Measurements from ENCODE around the gene RNF126.
"Not testable (repeated sequence)": the region's sequence is repeated elsewhere in the genome, so short reads cannot be mapped to it uniquely, and the experiment has no call there.

Gene RNF126

DNA sequence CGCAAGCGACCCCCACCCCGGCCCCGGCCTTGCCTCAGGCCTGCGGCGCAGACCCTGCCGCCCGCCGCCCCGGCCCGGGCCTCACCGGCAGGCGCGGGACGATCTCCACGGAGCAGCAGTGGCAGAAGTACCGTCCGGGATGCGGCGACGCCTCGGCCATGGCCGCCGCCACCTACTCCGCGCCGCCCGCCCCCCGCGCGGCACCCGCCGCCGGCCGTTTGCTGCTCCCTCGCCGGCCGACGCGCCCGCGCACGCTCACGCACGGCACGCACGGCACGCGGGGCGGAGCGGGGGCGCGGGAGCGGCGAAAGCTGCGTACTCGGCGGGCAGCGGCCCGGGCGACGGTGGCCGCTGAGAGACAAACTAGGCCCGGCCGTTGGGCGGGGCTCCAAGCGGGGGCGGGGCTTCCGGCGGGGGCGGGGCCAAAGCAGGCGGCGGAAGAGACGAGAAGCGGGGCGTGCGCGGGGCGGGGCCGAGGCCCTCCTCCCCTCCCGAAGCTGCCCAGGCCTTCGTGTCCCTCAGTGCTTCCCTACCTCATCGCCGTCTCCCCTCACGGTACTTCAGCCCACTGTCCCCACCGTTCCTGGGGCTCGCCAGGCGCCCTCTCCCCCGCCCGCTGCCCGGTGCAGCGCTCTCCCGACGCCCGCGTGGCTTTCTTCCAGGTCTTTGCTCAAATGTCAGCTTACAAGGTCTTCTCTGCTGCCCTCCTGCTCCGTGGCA, at the start of gene RNF126:
TSS of gene RNF126 (minus strand) at position 253 of the 720 bp plus-strand sequence. CDS start at position 160, 93 bp downstream.
- DNase-seq (ENCODE audit: extremely low read depth in 1 of 2, low read depth in 1 of 2): peak; percentile 83 to 91

- no peak for DNase-seq (ENCODE audit: extremely low read depth in 1 of 2, low read depth in 1 of 2)
Measured at GRCh38 chr19:711254-711653, 48.2 kb upstream of the RNF126 start.

DNA sequence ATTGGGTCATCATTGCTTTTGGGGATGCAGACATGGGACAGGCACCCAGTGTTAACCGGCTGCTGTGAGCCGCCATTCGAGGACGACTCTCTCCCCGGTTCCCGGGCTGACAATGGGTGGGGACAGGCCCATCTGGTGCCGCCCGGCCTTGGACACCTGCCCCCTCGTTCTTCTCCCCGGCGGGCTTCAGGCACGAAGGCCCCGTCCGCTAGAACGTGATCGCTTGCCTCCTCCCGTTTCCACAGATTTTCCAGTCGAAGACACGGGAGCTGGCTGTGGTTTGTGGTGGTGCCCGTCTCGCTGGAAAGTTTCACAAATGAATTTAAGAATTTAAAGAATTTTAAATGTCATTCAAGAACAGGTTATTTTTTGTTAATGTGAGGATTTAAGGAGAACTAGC, 47.8 kb upstream of the RNF126 start:
- DNase-seq (ENCODE audit: extremely low read depth in 1 of 2, low read depth in 1 of 2): no peak

- no peak for DNase-seq (ENCODE audit: extremely low read depth in 1 of 2, low read depth in 1 of 2)
Measured at GRCh38 chr19:709965-710571, 47.1 kb upstream of the RNF126 start.

GRCh38 chr19:709196-709964, 46.4 kb upstream of the RNF126 start:
- no peak for DNase-seq (ENCODE audit: extremely low read depth in 1 of 2, low read depth in 1 of 2)

DNA sequence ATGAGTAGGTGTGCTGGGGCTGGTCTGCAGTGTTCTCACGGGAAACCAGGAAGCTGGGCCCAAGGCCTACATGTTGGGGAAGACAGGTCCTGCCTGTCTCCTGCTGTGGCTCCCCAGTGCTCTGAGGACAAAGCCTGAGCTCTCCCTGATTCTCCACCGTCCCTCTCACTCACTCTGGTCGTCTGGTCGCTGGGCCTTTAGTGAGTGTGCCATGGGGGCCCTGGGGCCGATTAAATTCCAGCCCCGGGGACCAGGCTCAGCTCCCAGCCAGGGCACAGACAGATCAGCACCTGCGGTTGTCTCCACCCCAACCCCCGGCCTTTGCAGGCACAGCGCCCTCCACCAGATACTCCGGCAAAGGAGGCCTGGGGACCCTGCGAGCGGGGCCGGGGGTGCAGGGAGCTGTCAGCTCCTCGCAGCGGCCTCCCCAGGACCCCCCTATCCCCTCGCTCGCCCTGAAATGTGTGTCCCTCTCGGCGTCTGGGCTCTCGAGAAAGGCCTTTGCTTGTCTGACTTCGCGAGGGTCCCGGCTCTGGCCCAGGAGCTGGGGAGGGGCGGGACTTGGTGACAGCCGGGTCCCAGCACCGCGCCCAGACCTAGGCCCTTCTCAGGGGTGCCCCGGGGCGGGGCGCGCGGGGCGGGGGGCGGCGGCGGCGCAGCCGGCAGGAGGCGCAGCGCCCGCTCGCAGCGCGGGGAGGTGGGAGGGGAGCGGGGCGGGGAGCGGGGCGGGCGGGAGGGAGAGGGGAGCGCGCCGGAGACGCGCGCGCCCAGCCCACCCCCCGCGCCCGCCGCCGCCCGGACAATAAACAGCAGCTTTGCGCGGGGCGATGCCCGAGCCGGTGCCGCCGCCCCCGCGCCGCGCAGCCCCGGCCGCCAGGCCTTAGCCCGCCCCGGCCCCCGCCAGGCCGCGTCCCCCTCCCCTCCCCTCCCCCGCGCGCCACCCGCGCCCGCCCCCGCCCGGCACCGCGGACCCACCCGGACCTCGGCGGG, 45.4 kb upstream of the RNF126 start, which contains the start of gene PALM:
TSS of gene PALM (plus strand) at position 782 of the 990 bp plus-strand sequence. CDS start 212 bp downstream, outside the sequence.
- DNase-seq (ENCODE audit: extremely low read depth in 1 of 2, low read depth in 1 of 2): no peak

- DNase-seq (ENCODE audit: extremely low read depth in 1 of 2, low read depth in 1 of 2): no peak
Measured at GRCh38 chr19:704447-704741, 41.4 kb upstream of the RNF126 start.

GRCh38 chr19:703651-704446, 40.8 kb upstream of the RNF126 start:
- DNase-seq (ENCODE audit: extremely low read depth in 1 of 2, low read depth in 1 of 2): peak; percentile 33 to 61

GRCh38 chr19:703329-703650, 40.3 kb upstream of the RNF126 start:
- no peak for DNase-seq (ENCODE audit: extremely low read depth in 1 of 2, low read depth in 1 of 2)

GRCh38 chr19:702847-703246, 39.8 kb upstream of the RNF126 start:
- not testable (repeated sequence) for DNase-seq (ENCODE audit: extremely low read depth in 1 of 2, low read depth in 1 of 2)

GRCh38 chr19:699885-700284, 36.9 kb upstream of the RNF126 start:
- not testable (repeated sequence) for DNase-seq (ENCODE audit: extremely low read depth in 1 of 2, low read depth in 1 of 2)

DNA sequence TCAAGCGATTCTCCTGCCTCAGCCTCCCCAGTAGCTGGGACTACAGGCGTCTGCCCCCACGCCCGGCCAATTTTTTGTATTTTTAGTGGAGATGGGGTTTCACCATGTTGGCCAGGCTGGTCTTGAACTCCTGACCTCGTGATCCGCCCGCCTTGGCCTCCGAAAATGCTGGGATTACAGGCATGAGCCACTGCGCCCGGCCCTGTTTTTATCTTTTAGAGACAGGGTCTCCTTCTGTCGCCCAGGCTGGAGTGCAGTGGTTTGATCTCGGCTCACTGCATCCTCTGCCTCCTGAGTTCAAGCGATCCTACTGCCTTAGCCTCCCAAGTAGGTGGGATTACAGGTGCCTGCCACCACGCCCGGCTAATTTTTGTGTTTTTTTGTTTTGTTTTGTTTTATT, 35.5 kb upstream of the RNF126 start:
- DNase-seq (ENCODE audit: extremely low read depth in 1 of 2, low read depth in 1 of 2): not testable (repeated sequence)

GRCh38 chr19:695352-695949, 32.4 kb upstream of the RNF126 start, which contains the start of gene PRSS57:
TSS of gene PRSS57 (minus strand) at chr19:695452. CDS start at chr19:695430, 22 bp downstream.
- no peak for DNase-seq (ENCODE audit: extremely low read depth in 1 of 2, low read depth in 1 of 2)

DNA sequence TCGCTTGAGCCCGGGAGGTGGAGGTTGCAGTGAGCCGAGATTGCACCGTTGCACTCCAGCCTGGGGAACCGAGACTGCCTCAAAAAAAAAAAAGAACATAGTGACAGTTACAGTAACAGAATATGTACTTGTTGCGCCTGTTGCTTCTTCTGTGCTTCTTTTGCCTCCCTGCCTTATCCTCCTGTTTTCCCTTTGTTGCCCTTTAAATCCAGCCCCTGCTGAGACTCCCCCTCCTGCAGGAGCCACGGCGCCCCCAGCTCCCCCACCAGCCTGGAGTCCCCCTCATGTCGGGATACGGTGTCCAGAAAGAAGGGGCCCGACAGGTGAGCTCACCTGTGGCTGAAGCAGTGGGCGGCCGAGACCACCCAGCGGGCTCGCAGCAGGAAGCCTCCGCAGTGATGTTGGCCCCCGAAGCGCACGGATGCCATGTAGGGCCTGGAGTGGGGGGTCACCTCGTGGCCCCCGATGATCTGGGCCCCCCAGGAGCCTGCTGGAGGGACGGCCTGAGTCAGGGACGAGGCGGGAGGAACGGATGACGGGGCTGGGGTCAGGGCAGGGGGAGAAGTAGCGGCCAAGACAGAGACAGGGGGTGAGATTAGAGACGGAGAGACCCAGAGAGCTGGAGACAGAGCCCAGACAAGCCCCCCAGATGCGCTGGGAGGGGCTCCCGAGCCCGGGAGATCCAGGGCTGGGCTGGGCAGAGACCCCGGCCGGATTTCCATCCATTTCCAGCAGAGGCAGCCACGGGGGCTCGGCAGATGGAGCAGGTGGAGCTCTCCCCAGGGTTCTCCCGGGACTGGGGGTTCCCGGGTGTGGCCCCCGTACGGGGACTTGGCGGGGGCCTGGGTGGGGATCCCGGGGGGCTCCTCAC, 31.7 kb upstream of the RNF126 start:
- DNase-seq (ENCODE audit: extremely low read depth in 1 of 2, low read depth in 1 of 2): no peak

DNA sequence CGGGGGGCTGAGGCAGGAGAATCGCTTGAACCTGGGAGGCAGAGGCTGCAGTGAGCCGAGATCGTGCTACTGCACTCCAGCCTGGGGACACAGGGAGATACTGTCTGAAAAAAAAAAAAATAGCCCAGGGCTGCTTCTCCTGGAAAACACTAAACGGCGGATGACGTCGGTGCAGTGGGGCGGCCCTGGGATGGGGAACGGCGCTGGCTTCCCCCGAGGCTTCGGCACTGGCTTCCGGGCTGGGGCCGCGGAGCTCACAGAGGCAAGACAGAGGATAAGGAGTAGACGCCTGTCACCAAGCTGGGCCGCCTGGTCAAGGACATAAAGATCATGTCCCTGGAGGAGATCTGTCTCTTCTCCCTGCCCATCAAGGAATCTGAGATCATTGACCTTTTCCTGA, 27.2 kb upstream of the RNF126 start:
- no peak for DNase-seq (ENCODE audit: extremely low read depth in 1 of 2, low read depth in 1 of 2)

DNA sequence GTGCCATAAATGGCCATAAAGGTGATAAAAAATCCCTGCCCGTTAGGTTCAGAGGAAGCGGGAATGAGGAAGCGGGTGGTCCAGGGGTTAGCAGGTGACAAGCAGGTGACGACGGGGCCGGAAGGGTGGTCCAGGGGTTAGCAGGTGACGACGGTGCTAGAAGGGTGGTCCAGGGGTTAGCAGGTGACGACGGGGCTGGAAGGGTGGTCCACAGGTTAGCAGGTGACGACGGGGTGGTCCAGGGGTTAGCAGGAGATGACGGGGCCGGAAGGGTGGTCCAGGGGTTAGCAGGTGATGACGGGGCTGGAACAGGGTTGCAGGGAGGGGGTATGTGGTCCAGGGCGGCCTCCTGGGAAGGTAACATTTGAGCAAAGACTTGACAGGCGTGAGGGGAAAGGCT, 26.0 kb upstream of the RNF126 start:
- no peak for DNase-seq (ENCODE audit: extremely low read depth in 1 of 2, low read depth in 1 of 2)

DNA sequence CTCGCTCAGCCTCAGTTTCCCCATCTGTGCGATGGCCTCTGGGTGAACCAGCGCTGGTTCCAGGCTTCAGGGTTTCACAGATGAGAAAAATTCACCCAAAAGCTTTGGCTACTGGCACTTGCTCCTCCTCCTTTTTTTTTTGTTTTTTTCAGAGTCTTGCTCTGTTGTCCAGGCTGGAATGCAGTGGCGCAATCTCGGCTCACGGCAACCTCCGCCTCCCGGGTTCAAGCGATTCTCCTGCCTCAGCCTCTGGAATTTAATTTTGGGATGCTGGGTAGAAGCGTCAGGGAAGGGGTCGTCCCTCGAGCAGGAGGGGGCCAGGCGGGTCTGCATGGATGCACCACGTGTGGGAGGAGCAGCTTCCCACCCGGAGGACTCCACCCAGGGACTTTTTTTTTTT, 25.2 kb upstream of the RNF126 start:
- DNase-seq (ENCODE audit: extremely low read depth in 1 of 2, low read depth in 1 of 2): no peak

- DNase-seq (ENCODE audit: extremely low read depth in 1 of 2, low read depth in 1 of 2): no peak
Measured at GRCh38 chr19:687569-688166, 24.7 kb upstream of the RNF126 start.

Measured in stimulated activated CD8-positive, alpha-beta memory T cell treated with anti-CD3 and anti-CD28 coated beads, Interleukin-7, amount 100 ng/mL, for 48 hours (primary cell).